Prostate gland (tissue), 2 donors: ENCODE data around the gene CEACAM21. TPM values are rescaled to one million over a fixed set of nuclear protein-coding genes. Genes with fewer than 3 reads are reported as not detected.

ENCODE experiments used
- DNase-seq: peaks from one replicate; pipeline ENCODE4 v3.0.0-alpha.2; 2019; ENCODE audit warnings: low spot score
- H3K27ac ChIP-seq, 2 donors: fragments of 200-600 bp; sonication (generic); 2 replicates each; pipeline ENCODE4 v1.5.1; 2017 to 2019
- H3K27me3 ChIP-seq: fragments of 200-600 bp; sonication (generic); replicated peaks from 2 replicates; pipeline ENCODE4 v1.5.1; 2019; ENCODE audit not compliant: insufficient read depth
- H3K36me3 ChIP-seq, 2 donors: fragments of 200-600 bp; sonication (generic); 1 replicate in 1 of 2; 2 replicates in 1 of 2; pipeline versions ENCODE4 v1.5.1 to v1.8.1; 2017 to 2019
- H3K4me1 ChIP-seq: fragments of 200-600 bp; sonication (generic); replicated peaks from 2 replicates; pipeline ENCODE4 v1.5.1; 2019
- H3K4me3 ChIP-seq, 2 donors: fragments of 200-600 bp; sonication (generic); 2 replicates each; pipeline ENCODE4 v1.5.1; 2017 to 2019
- H3K9me3 ChIP-seq: fragments of 200-600 bp; sonication (generic); 2 replicates; pipeline ENCODE4 v1.5.1; 2017
- CTCF ChIP-seq, 4 experiments: fragments of 200-600 bp in 2 of 4; fragments of 450-650 bp in 2 of 4; sonication (generic) in 2 of 4; IDR thresholded peaks; 1 replicate in 3 of 4; 2 replicates in 1 of 4; pipeline ENCODE4 v1.5.1; 2016 to 2019; ENCODE audit warnings: antibody characterized with exemption in 4 of 4, mild to moderate bottlenecking in 2 of 4, moderate library complexity in 2 of 4
- POLR2A ChIP-seq: fragments of 450-650 bp; IDR thresholded peaks from one replicate; pipeline ENCODE4 v1.6.1; 2016; ENCODE audit warnings: antibody characterized with exemption, mild to moderate bottlenecking
- POLR2AphosphoS5 ChIP-seq: sonication (generic); formaldehyde crosslinking; IDR thresholded peaks from one replicate; pipeline ENCODE4 v1.6.1; 2017; ENCODE audit warnings: antibody characterized with exemption
- WGBS: methylation state at CpG from one replicate; pipeline ENCODE4 v1.1.5; 2018; 5-methylcytosine and 5-hydroxymethylcytosine counted together
- intact Hi-C: fragments of 100-400 bp; cut with DNase I; formaldehyde crosslinking; loops from one replicate; pipeline ENCODE4 v1.14.2; 2022
- total RNA-seq, 2 donors: library from RNA; depleted of rRNA; stranded (reverse); fragments of >200 nt; gene quantifications; one replicate each; pipeline ENCODE4 v1.1.0, GENCODE V29; 2016

CEACAM21 gene
- total RNA-seq, 2 donors from 2014 or later: 1.5 TPM; not detected in 1

- peak; percentile 43 for DNase-seq
These were observed 45.1 kb upstream of the CEACAM21 start for GRCh38 chr19:41530761-41531301.

DNA sequence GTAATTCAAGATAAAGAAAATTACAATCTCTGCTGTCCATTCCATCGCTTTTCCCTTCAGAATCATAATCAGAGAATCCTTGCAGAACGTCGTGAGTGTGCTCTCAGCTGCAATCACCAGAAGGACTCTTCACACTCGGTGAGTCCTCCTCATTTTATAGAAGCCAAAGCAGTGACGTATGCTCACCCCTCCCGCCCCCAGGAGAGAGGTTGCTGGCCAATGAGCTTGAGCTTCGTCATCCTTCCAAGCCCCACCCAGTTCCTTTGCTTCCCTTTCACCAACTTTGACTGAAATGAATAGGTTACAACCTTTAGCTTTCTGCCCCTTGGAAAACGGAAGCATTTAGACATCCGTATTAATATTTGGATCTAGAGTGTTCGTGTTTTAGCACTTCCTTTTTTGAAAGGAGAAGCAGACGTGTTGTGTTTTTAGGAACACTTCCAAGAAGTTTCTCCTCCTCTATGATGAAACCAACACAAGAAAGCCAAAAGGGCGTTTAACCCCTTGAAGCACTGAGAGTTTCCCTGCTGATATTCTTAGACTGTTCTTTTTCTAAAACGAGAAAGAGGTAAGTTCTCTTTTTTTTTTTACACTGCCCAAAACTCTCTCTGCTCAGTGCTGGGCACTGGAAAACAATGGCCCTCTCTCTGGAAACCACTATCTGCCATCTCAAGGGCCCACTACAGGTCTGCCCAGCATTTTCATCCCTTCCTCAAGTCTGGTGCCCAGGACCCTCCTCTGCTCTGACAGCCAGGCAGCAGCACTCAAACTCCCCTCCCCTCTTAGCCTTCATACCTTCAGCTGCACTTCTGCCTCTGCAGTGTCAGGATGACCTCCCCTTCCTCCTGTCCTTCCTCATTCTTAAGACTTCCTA lies 44.3 kb upstream of the CEACAM21 start:
- Histone ChIP-seq H3K4me1 (no peaks in the 10 kb centered on the region), H3K27me3 (no peaks in the 10 kb centered on the region), H3K27ac (peak overlapping the region; percentile 74 to 78), H3K4me3 (peak overlapping the region in 1 of 2 donors; percentile 1), H3K36me3 (no peaks in the 10 kb centered on the region), H3K9me3 (no peaks in the 10 kb centered on the region)
- TF ChIP-seq POLR2AphosphoS5 (peak; percentile 74), CTCF (IDR thresholded peaks at IDR 0.05) (no peak), POLR2A (peak; percentile 53)
- 17% methylated on average over 13 of the region's 13 CpGs for WGBS
- intact Hi-C loops: no loop called here
- DNase-seq: peak; percentile 55

More at GRCh38 chr19:41530761-41531301, 45.1 kb upstream of the CEACAM21 start:
- no peaks in the 10 kb centered on the region for H3K36me3 ChIP-seq
- H3K27ac ChIP-seq: peak overlapping the region; percentile 74 to 78
- TF ChIP-seq CTCF (IDR thresholded peaks at IDR 0.05) (no peak), POLR2AphosphoS5 (peak; percentile 88), POLR2A (no peak)
- no peaks in the 10 kb centered on the region for H3K9me3 ChIP-seq
- no peaks in the 10 kb centered on the region for H3K27me3 ChIP-seq
- no peaks in the 10 kb centered on the region for H3K4me1 ChIP-seq
- 29% methylated on average over 8 of the region's 8 CpGs for WGBS
- intact Hi-C loops: no loop called here
- no peak overlapping the region for H3K4me3 ChIP-seq

DNA sequence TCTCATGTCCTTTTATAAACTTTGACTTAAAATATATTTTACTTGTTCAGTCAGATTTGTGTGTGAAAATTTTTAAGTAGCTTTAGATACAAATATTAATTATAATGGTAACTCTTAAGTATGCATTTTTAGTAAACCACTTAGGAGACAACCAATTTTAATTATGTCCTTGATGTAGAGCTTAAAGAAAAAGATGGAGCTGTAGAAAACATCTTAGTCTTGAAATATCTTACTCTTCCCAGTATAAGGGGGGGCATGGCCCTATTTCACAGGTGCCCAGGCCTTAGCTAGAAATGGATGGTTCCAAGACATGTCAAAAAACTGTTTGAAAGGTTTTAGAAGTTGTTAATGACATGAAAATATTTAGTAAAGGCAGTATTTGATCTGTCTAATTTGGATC lies 43.4 kb upstream of the CEACAM21 start:
- no peaks in the 10 kb centered on the region for H3K9me3 ChIP-seq
- no peak for DNase-seq
- H3K36me3 ChIP-seq: no peaks in the 10 kb centered on the region
- TF ChIP-seq POLR2A: no peak
- TF ChIP-seq POLR2AphosphoS5: no peak
- no peak for TF ChIP-seq CTCF (IDR thresholded peaks at IDR 0.05)
- H3K27ac ChIP-seq: no peak overlapping the region
- H3K4me3 ChIP-seq: no peak overlapping the region
- intact Hi-C loops: no loop called here
- H3K27me3 ChIP-seq: no peaks in the 10 kb centered on the region
- H3K4me1 ChIP-seq: no peaks in the 10 kb centered on the region

- Histone ChIP-seq H3K27ac (no peak overlapping the region), H3K4me1 (no peaks in the 10 kb centered on the region), H3K9me3 (no peaks in the 10 kb centered on the region), H3K36me3 (no peaks in the 10 kb centered on the region), H3K27me3 (no peaks in the 10 kb centered on the region), H3K4me3 (no peak overlapping the region)
- DNase-seq: no peak
- WGBS: 23% methylated on average over 1 of the region's 1 CpG
- intact Hi-C loops: no loop called here
- TF ChIP-seq POLR2AphosphoS5 (no peak), CTCF (IDR thresholded peaks at IDR 0.05) (no peak), POLR2A (no peak)
These were observed 42.2 kb upstream of the CEACAM21 start for GRCh38 chr19:41533671-41534215.
